CD4-positive, alpha-beta T cell (primary cell): ENCODE data around the gene PAX6. TPM values are rescaled to one million over a fixed set of nuclear protein-coding genes. Genes with fewer than 3 reads are reported as not detected.

Experiments
- ATAC-seq: fragments of 200-7000 bp; cut with Tn5 transposase; one replicate; pipeline ENCODE4 v1.10.0; 2022; ENCODE audit warnings: mild to moderate bottlenecking; ENCODE audit not compliant: poor library complexity
- CTCF ChIA-PET: fragments of 350-600 bp; sonication (Branson Sonifier 250); formaldehyde crosslinking; loops from one replicate; lab custom pipeline; 2021; ENCODE audit warnings: antibody characterized with exemption, inconsistent platforms; lab: Charles Lee
- POLR2A ChIA-PET: fragments of 350-600 bp; sonication (Branson Sonifier 250); formaldehyde crosslinking; loops from one replicate; lab custom pipeline; 2021; ENCODE audit warnings: antibody characterized with exemption, inconsistent platforms; lab: Charles Lee
- DNase-seq, 14 experiments: peaks; one replicate each; pipeline ENCODE4 v3.0.0-alpha.2; 2013 to 2020; ENCODE audit warnings: mixed read lengths in 2 of 14
- H3K27ac ChIP-seq, 2 donors: one replicate each; pipeline versions ENCODE4 v1.5.1 to v1.7.0; 2013; ENCODE audit warnings: low read length in 2 of 2, low read depth in 1 of 2, mild to moderate bottlenecking in 1 of 2
- H3K27me3 ChIP-seq, 2 experiments: 1 replicate in 1 of 2; 2 replicates in 1 of 2; pipeline versions ENCODE4 v1.6.1 to v1.7.0; 2013; ENCODE audit warnings: low read length in 2 of 2, control low read depth in 1 of 2, mild to moderate bottlenecking in 1 of 2, moderate library complexity in 1 of 2; ENCODE audit not compliant: insufficient read depth in 2 of 2, control insufficient read depth in 1 of 2
- H3K36me3 ChIP-seq: one replicate; pipeline ENCODE4 v1.6.1; 2013; ENCODE audit warnings: low read length, control low read depth; ENCODE audit not compliant: insufficient read depth
- H3K4me1 ChIP-seq: one replicate; pipeline ENCODE4 v1.6.1; 2013; ENCODE audit warnings: low read length, control low read depth; ENCODE audit not compliant: insufficient read depth
- H3K4me3 ChIP-seq: one replicate; pipeline ENCODE4 v1.5.1; 2013; ENCODE audit warnings: mild to moderate bottlenecking, low read length, moderate library complexity
- H3K9me3 ChIP-seq, 2 experiments: 1 replicate in 1 of 2; 2 replicates in 1 of 2; pipeline versions ENCODE4 v1.6.1 to v1.7.0; 2013; ENCODE audit warnings: low read length in 2 of 2, mild to moderate bottlenecking in 2 of 2, control low read depth in 1 of 2, moderate library complexity in 1 of 2; ENCODE audit not compliant: control insufficient read depth in 1 of 2, insufficient read depth in 1 of 2
- H3K27ac Mint-ChIP-seq: one replicate; pipeline ENCODE4 v1.8.0; 2020; ENCODE audit warnings: mixed read lengths
- H3K27me3 Mint-ChIP-seq: one replicate; pipeline ENCODE4 v1.8.0; 2021; ENCODE audit warnings: mixed read lengths
- H3K36me3 Mint-ChIP-seq: one replicate; pipeline ENCODE4 v1.8.0; 2021; ENCODE audit warnings: low read depth, mixed read lengths
- H3K4me1 Mint-ChIP-seq: one replicate; pipeline ENCODE4 v1.8.0; 2021; ENCODE audit warnings: low read depth, mixed read lengths
- H3K4me3 Mint-ChIP-seq: one replicate; pipeline ENCODE4 v1.8.0; 2020; ENCODE audit warnings: mild to moderate bottlenecking, mixed read lengths
- H3K9me3 Mint-ChIP-seq: one replicate; pipeline ENCODE4 v1.8.0; 2020; ENCODE audit warnings: mixed read lengths
- intact Hi-C, 2 experiments: fragments of 100-400 bp; cut with DNase I in 1 of 2; cut with micrococcal nuclease in 1 of 2; formaldehyde crosslinking; loops; one replicate each; pipeline versions ENCODE4 v1.15.1 to v1.9.0; 2023 to 2025; cut with DNase I, micrococcal nuclease
- total RNA-seq, 174 experiments: library from RNA in 2 of 174; stranded (reverse) in 2 of 174; gene quantifications; one replicate each; pipeline ENCODE4 v1.2.3 and lab custom pipeline; 2021 to 2026
- TF ChIP-seq, protein P1 (sequence below): fragments of 200-600 bp; IDR thresholded peaks from one replicate; pipeline ENCODE4 v1.8.0; 2022; ENCODE audit warnings: antibody characterized with exemption, mild to moderate bottlenecking

The PAX6 gene
- total RNA-seq, 2 experiments from 2014 or later: not detected

DNA sequence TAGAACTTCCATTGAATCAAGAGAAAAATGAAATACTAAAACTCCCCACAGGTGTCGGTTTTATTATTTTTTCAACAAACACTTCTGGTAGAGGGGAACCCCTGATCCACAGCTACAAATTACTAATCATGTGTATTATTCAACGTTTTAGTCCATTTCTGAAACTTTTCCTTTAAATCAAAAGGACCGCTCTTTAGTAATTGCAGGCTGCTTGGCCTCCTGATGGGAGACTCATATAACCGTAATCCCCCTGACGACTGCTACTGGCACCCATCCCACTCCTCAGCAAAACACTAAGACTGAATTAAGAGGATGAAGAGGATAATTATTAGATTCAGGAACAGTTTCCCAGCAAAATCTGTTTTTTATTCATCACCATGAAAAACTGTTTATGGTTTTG, 46.4 kb downstream of the PAX6 start:
- CTCF ChIA-PET: no interaction called here
- POLR2A ChIA-PET: no interaction called here
- no peak for ATAC-seq
- no peaks in the 10 kb centered on the region for H3K9me3 ChIP-seq
- H3K36me3 Mint-ChIP-seq: peaks cover 4% of the 10 kb centered on the region
- no peaks in the 10 kb centered on the region for H3K4me1 ChIP-seq
- no peaks in the 10 kb centered on the region for H3K36me3 ChIP-seq
- H3K27ac ChIP-seq: no peak overlapping the region
- no peaks in the 10 kb centered on the region for H3K9me3 Mint-ChIP-seq
- no peak overlapping the region for H3K4me3 ChIP-seq
- no peaks in the 10 kb centered on the region for H3K27me3 ChIP-seq
- H3K27me3 Mint-ChIP-seq: no peaks in the 10 kb centered on the region
- TF ChIP-seq, protein P1, sequence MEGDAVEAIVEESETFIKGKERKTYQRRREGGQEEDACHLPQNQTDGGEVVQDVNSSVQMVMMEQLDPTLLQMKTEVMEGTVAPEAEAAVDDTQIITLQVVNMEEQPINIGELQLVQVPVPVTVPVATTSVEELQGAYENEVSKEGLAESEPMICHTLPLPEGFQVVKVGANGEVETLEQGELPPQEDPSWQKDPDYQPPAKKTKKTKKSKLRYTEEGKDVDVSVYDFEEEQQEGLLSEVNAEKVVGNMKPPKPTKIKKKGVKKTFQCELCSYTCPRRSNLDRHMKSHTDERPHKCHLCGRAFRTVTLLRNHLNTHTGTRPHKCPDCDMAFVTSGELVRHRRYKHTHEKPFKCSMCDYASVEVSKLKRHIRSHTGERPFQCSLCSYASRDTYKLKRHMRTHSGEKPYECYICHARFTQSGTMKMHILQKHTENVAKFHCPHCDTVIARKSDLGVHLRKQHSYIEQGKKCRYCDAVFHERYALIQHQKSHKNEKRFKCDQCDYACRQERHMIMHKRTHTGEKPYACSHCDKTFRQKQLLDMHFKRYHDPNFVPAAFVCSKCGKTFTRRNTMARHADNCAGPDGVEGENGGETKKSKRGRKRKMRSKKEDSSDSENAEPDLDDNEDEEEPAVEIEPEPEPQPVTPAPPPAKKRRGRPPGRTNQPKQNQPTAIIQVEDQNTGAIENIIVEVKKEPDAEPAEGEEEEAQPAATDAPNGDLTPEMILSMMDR: no peak
- no peak for DNase-seq
- H3K27ac Mint-ChIP-seq: no peak overlapping the region
- intact Hi-C loops: no loop called here
- H3K4me1 Mint-ChIP-seq: no peaks in the 10 kb centered on the region
- no peak overlapping the region for H3K4me3 Mint-ChIP-seq

GRCh38 chr11:31764261-31764660, 46.9 kb downstream of the PAX6 start:
- DNase-seq (no peak), ATAC-seq (no peak)
- Mint-ChIP-seq H3K27ac (no peak overlapping the region), H3K27me3 (no peaks in the 10 kb centered on the region), H3K4me1 (no peaks in the 10 kb centered on the region), H3K4me3 (no peak overlapping the region), H3K9me3 (no peaks in the 10 kb centered on the region), H3K36me3 (peaks cover 4% of the 10 kb centered on the region)
- H3K36me3 ChIP-seq: no peaks in the 10 kb centered on the region
- TF ChIP-seq, protein P1: no peak
- H3K9me3 ChIP-seq: no peaks in the 10 kb centered on the region
- ChIA-PET POLR2A (no interaction called here), CTCF (no interaction called here)
- no peaks in the 10 kb centered on the region for H3K27me3 ChIP-seq
- intact Hi-C loops: no loop called here
- H3K4me1 ChIP-seq: no peaks in the 10 kb centered on the region
- no peak overlapping the region for H3K4me3 ChIP-seq
- H3K27ac ChIP-seq: no peak overlapping the region

DNA sequence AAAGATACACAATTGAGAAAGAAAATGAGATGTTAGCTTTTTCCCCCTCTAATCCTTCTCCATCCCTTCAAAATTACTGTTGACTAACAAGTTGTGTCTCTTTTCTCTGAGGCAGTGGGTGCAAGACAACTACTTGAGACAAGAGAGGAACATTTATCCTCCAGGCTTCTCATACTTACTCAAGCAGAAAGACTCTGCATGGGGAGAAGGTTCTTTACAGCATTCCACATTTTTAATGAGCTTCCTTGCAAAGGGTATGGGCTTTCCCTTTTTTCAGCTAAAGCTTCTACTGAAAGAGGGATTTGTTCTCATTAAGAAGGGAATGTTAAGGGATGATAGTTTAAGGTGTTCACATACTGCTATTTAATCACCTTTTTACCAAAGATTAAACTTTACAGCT, 47.8 kb downstream of the PAX6 start:
- Mint-ChIP-seq H3K27ac (no peak overlapping the region), H3K4me1 (no peaks in the 10 kb centered on the region), H3K36me3 (peaks cover 4% of the 10 kb centered on the region), H3K27me3 (no peaks in the 10 kb centered on the region), H3K9me3 (no peaks in the 10 kb centered on the region), H3K4me3 (no peak overlapping the region)
- no peak overlapping the region for H3K4me3 ChIP-seq
- H3K9me3 ChIP-seq: no peaks in the 10 kb centered on the region
- ATAC-seq: no peak
- TF ChIP-seq, protein P1: no peak
- H3K4me1 ChIP-seq: no peaks in the 10 kb centered on the region
- intact Hi-C loops: no loop called here
- H3K27ac ChIP-seq: no peak overlapping the region
- DNase-seq: no peak
- H3K36me3 ChIP-seq: no peaks in the 10 kb centered on the region
- H3K27me3 ChIP-seq: no peaks in the 10 kb centered on the region
- ChIA-PET POLR2A (no interaction called here), CTCF (no interaction called here)
